T follicular helper cell (primary cell): Measurements from ENCODE around the gene MAJIN.

ENCODE experiments used
- DNase-seq: peaks from one replicate; pipeline ENCODE4 v3.0.0-alpha.2; 2020; ENCODE audit warnings: low read depth

The MAJIN gene

DNA sequence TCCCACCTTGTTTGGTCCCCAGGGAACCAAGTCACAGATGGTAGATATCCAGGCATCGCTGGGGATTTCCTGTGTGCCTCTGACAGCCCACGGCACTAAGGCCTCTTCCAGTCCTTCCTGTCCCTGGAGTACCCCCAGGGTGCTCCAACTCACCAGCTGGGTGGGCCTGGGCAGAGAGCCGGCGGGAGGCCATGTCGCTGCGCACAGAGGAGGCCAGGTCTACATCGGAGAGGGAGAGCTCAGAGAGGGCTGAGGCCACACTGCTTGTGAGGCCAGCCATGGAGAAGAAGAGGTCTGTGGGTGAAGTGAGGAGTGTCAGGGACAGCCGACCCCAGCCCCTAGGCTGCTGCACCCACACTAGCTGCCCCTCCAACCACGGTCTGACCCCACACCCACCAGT, 60.2 kb downstream of the MAJIN start:
- no peak for DNase-seq

DNA sequence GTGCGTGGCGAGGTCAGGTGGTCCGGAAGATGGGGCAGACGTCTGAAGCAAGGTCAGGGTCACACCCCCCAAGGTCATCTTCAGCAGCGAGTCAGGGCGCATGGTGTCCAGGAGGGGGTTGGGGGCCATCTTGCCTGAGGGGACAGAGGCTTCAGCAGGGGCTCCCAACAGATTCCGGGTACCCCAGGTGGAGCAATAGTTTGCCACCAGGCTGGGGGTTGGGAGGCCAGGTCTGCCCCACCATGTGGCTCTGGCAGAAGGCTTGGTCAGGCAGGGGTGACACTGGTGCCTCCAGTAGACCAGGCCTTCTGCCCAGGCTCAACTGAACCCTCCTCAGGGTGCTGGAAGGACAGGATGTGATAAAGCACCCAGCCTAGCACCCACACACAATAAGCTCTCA, 60.8 kb downstream of the MAJIN start:
- DNase-seq, result no peak

DNA sequence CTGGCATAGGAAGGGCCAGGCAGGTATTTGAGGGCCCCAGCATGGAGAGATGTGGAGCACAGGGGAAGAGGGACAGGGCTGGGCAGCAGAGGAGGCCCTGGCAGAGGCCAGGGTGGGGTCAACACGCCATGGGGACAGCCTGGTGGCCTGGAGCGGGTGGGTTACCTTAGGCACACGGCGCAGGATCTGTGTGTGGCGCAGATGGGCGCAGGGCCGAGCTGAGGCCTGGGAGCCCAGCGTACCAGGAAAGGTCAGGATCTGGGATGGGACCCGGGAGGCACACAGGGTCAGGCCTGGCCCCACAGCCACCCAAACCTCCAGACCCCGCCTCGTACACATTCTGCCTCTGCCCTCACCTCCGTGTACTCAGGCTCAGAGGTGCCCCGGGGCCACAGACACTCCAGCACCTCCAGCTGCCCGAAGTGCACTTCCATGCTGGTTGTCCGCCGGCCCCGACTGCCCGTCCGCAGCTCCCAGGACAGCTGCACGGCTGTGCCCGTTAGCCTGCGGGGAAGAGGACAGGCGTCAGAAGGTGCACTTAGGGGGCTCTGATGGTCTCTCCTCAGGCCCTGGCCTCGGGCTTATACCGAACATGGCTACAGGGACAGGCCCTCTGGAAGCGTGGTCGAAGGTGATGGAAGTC, 61.3 kb downstream of the MAJIN start:
- no peak for DNase-seq

DNA sequence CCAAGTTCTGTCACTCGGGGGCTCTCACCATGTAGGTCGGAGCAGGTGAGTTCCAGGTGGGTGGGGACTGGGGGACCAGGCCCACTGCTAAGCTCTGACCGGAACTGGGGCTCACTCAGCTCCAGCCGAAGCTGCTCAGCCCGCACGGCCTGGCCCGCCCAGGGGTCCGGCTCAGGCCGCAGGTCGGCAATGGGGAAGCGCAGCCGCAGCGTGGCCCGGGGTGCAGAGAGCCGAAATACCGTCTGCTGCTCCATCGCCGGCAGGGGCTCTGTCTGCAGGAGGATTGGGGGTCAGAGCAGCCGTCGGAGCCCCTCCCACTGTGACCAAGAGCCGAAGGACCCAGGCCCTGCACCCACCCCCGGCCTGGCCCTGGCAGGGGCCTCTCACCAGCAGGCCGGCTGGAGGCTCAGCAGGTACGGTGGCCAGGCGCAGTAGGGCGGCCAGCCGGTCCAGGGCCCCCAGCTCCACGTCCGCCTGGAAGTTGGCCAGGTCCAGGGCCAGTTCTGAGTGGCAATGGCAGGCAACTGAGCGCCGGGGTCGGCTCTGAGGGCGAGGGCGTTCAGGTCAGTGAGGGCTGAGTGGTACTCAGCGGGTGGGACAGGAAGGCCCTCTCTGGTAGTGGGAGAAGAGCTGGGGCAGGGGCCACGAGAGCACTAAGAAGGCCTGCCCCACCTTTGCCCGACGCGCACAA, 62.1 kb downstream of the MAJIN start:
- no peak for DNase-seq

DNA sequence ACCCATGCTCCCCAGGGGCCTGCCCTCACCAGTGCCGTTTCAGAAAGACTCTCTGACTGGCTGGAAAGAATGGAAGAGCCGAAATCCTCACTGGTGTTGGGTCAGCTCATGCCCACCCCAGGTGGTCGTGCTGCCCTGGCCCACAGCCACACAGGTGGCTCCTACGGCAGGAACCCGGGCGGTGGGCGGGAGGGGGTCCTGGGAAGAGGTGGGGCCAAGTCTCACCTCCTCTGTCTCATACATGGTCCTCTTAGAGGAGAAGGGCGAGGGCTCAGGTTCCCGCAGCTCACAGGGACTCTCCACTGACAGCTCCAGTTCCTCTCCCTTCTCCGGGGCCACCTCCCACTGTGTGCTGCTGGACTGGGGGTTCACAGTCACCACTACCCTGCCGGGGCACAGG, 63.1 kb downstream of the MAJIN start:
- DNase-seq, result no peak

DNA sequence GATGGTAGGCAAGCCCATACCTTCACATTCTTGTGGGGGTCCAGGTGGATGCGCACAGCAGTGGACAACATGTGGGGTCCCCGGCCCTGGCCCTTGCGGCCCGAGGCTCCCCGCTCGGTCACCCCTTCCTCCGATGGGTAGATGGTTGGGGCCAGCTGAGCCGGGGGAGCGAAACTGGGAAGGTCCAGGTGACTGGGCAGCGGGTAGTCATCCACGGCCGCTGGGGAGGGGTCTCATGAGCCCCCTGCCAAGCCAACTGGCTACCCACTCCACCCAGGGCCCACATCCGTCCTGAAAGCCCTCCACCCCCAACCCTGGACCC, 65.6 kb downstream of the MAJIN start:
- DNase-seq, result no peak

DNA sequence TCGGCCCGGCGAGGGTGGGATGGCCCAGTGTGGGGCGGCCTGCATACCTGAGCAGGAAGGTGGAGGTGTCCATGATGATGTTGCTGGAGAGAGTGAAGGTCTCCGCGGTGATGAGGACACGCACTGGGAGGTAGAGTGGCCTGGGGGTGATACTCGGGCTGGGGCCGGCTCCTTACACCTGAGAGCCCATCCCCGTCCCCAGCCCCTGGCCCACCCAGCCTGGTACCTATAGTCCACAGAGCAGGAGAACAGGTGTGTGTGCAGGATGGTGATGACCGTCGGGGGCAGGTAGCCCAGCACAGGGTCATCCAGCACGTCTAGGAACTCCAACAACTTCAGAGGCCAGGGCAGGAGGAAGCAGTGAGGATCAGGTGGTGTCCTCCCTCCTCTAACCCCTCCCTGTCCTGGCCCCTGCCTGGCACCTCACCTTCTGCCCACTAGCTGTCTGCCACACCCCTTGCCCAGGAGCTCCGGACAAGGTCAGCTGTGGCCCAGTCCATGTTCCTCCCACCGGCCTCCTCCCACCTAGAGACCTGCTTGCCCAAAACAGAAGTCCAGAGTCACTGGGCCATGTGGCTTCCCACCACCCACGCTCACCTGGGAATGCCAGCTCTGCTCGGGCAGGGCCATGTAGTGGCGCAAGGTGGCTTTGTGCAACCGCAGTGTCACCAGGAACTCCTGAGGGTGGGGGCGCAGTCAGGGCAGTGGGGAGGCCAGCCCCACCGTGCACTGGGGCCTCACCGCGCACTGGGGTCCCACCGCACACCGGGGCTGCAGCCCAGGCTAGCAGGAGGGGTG, 66.2 kb downstream of the MAJIN start:
- no peak for DNase-seq

DNA sequence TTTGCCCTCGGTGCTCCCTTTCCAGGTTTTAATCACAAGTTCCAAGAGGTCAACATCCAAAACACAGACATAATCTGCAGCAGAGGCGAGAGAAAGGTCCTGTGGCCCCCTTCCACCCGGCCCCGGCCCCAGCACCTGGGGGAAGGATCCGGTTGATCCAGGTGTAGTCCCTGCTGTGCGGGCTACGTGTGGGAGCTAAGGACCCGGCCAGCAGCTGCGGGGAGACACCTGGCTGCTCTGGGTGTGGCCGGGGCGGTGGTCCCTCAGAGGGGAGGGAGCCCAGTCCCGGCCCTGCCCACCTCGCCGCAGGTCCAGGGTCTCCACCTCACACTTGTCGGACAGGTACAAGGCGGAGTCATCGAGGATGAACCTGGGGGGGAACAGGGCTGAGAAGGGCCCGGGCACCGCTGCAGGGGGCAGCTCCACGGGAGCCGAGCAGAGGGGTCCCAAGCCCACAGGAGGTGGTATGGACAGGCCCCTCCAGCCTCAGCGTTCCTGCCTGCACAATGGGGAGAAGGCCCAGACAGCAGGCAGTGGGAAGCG, 68.5 kb downstream of the MAJIN start:
- no peak for DNase-seq

DNA sequence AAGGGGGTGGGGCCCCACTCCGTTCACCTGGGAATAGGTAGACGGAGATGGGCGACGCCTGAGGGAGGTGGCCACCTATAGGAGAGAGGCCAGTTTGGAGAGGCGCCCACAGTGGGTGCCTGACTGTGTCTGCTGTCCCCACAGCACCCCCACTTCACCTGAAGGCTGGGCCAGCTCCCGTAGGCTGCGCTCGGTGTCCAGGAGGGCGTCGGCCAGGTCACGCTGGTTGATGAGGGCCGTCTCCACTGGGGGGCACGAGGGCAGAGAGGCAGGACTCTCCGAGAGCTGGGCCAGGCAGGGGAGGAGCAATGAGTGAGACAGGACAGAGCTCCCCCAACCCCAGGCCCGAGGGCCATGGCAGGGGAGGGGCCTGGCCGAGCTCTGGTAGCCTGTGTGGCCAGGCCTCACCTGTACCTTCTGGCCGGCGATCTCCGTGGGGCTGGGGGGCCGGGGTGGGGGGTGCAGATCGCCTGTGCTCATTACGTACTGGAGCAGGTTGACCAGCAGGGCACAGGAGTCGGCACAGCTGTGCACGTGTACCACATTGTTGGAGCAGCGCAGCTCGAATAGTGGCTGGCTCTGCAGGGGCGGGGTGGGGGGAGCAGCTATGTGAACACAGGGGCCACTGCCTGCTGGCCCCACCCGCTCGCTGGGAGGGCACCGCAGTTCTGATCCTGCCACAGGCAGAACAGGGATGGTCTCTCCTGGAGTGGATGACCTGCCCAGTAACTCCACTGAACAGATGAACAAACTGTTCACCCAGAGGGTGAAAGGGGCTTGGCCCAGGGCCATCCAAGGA, 69.6 kb downstream of the MAJIN start:
- no peak for DNase-seq

DNA sequence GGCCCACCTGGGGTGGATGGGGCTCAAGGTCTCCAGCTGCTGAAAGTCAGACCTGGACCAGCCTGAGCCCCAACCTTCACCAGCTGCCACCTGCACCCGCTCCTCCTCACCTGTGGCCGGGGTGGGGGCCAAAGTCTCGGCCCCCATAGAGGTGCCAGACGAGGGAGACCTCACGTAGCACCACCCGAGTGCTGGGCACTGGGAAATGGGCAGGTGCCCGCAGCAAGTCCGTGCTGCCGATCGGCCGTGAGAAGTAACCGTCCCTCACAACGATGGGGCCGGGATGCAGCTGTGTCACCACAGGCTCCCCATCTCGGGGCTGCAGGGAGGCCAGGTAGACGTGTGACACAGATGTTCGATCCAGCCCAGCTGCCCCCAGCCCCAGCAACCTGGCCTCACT, 71.1 kb downstream of the MAJIN start:
- DNase-seq, result no peak

DNA sequence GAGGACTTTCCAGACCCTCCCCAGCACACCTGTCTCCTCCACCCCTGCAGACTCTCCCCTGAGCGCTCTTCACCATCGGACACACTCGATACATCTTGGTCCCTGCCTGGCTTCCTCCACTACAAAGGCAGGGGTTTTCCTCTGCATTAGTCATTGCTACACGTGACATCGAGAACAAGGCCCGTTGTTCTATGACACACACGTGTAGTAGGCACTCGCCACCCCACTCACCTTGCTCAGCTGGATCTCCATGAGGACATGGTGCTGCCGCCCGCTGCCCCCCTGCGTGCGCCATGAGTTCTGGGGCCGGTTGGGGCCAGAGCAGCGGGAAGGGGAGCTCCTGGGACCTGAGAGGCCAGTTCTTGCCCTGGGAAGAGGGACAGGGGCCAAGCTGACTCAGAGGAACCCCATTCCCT, 71.6 kb downstream of the MAJIN start:
- peak; percentile 75 for DNase-seq

DNA sequence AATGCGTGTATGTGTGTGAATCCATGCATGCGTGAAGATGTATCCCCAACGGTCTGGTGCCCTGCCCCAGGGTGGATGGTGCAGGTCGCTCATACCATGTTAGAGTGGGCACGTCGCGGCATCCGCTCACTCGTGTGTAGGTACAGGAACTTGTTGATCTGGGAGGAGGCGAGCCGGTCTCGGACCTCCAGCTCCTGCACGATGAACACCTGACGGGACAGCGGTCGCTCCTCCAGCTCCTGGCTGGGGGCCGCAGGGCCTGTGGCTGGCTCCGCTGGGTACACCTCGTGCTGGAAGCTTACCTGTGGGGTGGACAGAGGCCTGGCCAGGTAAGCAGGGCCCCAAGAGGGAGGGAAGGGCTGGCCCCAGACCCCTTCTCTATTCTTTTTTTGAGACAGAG, 73.4 kb downstream of the MAJIN start:
- DNase-seq, result no peak

DNA sequence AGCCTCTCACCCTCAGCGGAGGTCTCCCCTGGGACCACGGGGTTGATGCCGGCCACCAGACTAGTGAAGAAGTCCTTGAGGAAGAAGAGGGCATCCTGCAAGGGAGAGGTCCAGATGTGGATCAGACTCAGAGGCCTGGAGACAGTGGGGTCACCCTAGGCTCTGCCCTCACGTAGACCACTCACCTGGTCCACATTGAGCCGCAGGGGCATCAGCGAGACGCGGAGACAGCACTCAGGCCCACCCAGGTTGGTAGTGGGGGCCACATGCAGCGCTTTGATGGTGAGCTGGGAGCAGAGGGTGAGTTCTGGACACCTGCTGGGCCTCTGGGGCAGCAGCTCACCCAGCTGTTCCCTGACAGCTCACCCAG, 73.8 kb downstream of the MAJIN start:
- DNase-seq, result no peak

DNA sequence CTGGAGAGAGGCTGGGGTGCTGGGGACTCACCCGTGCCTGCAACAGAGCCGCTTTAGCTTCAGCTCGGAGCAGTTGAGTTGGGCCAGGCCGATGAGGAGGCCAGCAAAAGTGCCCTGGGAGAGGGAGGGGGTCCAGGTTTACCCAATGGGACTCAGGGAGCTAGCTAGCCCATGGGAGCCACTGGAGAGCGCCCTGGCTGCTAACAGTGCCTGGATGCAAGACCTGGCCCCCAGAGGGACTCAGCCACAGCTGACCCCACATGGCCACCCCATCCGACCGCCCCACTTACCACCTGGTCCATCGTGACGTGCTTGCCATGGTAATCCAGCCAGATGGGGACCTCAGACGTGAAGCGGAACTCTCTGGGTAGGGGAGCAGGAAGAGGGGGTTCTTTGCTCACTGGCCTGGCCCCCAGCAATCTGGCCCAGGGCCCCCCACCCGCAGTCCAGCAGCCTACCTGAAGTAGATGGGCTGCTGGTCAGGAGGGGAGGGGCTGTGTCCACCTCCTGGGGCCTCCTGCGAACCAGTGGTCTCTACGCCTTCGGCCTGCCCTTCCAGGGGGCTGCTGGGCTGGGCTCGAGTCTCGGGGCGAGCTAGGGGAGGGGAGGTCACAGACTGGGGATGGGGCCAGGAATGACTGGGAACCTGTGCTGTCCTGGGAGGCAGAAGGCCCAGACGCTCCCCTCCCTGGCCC, 74.4 kb downstream of the MAJIN start:
- DNase-seq, result no peak

DNA sequence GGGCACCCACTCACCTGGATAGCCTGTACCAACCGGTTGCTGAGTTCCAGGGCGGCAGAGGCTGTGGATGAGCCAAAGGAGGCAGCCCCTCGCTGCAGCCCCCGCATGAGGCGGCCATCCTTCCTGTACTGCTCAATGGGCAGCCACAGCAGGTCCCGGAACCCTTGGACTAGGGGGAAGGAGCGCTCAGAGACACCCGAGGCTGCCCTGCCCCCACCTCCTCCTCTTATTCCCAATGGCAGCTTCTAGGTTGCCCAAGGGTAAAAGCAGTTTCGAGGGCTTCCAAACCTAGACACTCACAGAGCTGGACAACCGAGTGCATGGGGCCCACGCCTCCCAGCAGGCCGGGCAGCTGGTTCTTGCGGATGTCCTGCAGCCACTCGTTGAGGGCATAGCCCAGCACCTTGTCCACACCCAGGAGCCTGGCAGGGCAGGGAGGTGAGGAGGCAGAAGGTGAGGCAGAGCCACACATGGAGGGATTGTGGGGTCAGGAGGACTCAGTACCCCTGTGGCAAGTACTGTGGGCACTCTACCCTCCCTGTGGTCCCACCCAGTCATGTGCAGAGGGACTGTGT, 75.4 kb downstream of the MAJIN start:
- DNase-seq, result no peak

DNA sequence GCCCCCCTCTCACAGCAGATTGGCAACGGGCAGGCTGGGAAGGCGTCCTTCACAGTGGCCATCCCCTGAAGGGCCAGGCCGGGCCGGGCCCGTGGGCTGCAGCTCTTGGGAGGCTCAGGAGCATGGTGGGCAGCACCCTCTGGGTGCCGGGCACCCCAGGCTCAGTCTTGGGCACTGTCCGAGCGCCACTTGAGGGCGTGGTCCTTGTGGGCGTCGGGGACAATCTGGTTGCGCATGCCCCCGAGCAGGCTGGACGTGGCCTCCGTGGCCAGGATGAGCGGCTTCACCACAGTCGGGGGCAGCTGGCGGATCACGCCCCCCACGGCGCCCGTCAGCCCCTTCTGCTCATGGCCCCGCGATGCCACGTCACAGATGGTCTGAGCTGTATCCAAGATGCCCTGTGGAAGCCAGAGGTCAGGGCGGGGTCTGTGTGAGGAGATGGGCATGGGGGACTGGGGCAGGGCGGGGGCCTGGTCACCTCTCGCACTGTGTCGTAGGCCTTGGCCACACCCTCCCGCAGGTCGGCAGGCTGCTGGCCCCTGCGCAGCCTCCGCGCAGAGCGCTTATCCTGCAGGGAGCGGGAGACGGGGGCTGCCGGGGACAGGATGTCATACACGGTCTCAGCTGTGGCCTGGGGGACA, 77.0 kb downstream of the MAJIN start:
- DNase-seq, result no peak

DNA sequence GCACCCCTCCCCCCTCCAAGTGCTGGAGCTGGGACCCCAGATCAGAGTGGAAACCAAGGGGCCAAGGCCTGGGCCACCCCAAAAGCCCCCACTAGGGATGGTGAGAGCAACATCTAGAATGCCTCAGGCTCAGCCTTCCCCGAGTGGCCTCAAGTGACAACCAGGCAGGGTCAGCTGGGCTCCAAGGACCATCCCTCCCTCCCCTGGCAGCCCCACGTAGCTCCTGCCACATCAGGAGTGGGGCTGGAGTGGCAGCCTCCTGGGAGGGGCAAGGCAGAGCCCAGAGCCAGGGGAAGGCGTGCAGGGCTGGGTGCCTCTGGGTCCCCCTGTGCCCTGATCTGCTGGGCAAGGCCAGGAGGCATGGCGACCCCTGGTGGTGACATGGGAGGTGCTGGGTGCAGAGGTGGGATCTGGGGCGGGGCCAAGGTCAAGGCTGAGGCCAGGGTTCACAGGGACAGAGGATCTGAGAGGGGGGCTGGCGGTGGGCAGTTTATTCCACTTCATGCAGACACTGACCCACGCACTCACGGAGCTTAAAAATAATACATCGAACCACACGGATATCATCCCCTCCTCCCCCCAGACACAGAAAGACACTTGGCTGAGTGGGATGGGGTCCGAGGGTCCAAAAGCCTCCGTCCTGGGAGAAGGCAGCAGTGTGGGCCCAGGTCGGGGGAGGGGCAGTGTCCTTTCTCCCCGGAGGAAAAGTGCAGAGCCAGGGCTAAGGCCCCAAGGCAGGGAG, 77.7 kb downstream of the MAJIN start:
- peak; percentile 86 for DNase-seq

DNA sequence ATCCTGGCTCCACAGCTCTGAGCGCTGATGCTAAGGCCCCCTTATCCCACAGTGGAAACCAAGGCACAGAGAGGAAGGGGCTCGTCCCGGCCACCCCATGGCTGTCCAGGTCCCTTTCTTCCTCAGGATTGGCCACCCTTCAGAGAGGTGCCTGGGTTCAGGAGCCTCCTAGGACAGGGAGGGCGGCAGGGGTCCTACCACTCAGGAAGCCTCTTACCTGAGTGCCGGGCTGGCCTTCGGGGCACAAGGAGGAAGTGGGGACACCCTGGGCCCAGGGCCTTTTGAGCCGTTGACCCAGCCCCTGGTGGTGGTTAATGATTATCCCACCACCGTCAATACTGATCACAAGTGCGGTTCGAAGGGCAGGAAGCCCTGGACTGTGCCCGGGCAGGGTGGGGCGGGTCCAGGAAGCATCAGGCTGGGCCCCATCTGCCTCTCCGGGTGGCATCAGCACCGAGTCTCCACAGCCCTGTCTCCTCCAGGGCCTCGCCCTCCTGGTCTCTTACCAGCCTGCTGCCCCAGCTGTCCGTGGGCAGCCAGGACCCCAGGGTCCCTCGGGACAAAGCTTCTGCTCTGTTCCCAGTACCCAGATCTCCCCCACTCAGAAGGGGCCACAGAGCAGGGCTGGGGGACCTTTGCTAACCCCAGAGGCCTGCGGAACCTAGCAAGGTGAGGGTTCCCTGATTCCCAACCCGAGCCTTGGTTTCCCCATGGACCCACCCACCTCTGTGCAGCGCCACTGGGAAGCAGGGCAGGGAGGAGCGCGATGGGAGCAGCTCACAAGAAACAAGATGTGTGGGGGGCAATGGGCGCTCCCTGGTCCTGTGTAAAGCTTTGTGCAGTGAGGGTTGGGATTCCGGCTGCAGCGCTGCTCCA, 78.5 kb downstream of the MAJIN start:
- no peak for DNase-seq

DNA sequence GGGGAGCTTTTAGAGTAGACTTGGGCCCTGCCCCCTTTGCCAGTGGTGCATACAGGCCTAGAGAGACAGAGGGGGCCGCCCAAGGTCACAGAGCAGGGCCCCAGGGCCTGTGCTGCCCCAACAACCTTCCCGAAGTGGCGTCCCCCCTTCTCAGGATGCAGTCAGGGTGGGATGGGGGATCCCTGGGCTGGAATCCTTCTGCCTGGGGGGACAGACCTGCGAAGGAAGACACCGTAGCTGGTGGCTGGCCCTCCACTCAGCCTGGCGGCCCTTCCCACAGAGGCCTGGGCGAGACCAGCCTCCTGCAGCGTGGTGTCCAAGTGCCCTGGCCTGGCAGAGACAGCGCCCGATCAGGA, 79.1 kb downstream of the MAJIN start:
- no peak for DNase-seq
